GM23338 (cell line): ENCODE measurements around the gene TP53. TPM values are rescaled to one million over a fixed set of nuclear protein-coding genes. Genes with fewer than 3 reads are reported as not detected.
"Not testable (repeated sequence)": the region's sequence is repeated elsewhere in the genome, so short reads cannot be mapped to it uniquely, and the experiment has no call there.

Source experiments
- ATAC-seq: fragments of 200-7000 bp; cut with Tn5 transposase; 3 replicates; pipeline ENCODE4 v1.9.1; 2020
- DNase-seq: peaks from one replicate; pipeline ENCODE4 v3.0.0-alpha.2; 2015; ENCODE audit warnings: low spot score
- H2AFZ ChIP-seq: fragments of 200-600 bp; sonication (generic); 2 replicates; pipeline ENCODE4 v1.8.0; 2016; ENCODE audit warnings: antibody characterized with exemption, mild to moderate bottlenecking, moderate library complexity
- H3F3A ChIP-seq: fragments of 200-600 bp; sonication (generic); replicated peaks from 2 replicates; pipeline ENCODE4 v1.8.0; 2017; ENCODE audit warnings: antibody characterized with exemption, mixed run types, low read depth
- H3K27ac ChIP-seq: fragments of 200-600 bp; sonication (generic); 2 replicates; pipeline ENCODE4 v1.6.1; 2016; ENCODE audit warnings: low read depth
- H3K27me3 ChIP-seq: fragments of 200-600 bp; sonication (generic); 2 replicates; pipeline ENCODE4 v1.8.0; 2016; ENCODE audit warnings: mild to moderate bottlenecking, mixed run types, moderate library complexity; ENCODE audit not compliant: insufficient read depth
- H3K36me3 ChIP-seq: fragments of 200-600 bp; sonication (generic); 2 replicates; pipeline ENCODE4 v1.8.0; 2016; ENCODE audit warnings: mild to moderate bottlenecking; ENCODE audit not compliant: insufficient read depth
- H3K4me1 ChIP-seq: fragments of 200-600 bp; sonication (generic); 2 replicates; pipeline ENCODE4 v1.8.0; 2016; ENCODE audit warnings: mild to moderate bottlenecking, moderate library complexity; ENCODE audit not compliant: insufficient read depth
- H3K4me2 ChIP-seq: fragments of 200-600 bp; sonication (generic); 2 replicates; pipeline ENCODE4 v1.7.1; 2017; ENCODE audit warnings: mixed run types
- H3K4me3 ChIP-seq: fragments of 200-600 bp; sonication (generic); 2 replicates; pipeline ENCODE4 v1.6.1; 2016; ENCODE audit warnings: mixed run types
- H3K79me2 ChIP-seq: fragments of 200-600 bp; sonication (generic); replicated peaks from 2 replicates; pipeline ENCODE4 v1.8.0; 2017; ENCODE audit warnings: mild to moderate bottlenecking; ENCODE audit not compliant: insufficient read depth
- H3K9me2 ChIP-seq: fragments of 200-600 bp; sonication (generic); 2 replicates; pipeline ENCODE4 v1.8.0; 2017; ENCODE audit not compliant: insufficient read depth
- H4K20me1 ChIP-seq: fragments of 200-600 bp; sonication (generic); replicated peaks from 2 replicates; pipeline ENCODE4 v1.8.0; 2017; ENCODE audit warnings: mild to moderate bottlenecking; ENCODE audit not compliant: insufficient read depth
- H3K27ac Mint-ChIP-seq: 2 replicates; pipeline ENCODE4 v1.8.0; 2020; ENCODE audit warnings: inconsistent platforms, mild to moderate bottlenecking, moderate library complexity, mixed read lengths
- H3K27me3 Mint-ChIP-seq: 3 replicates; pipeline ENCODE4 v1.8.0; 2022; ENCODE audit warnings: low read depth, mild to moderate bottlenecking, moderate library complexity, mixed read lengths, inconsistent platforms; ENCODE audit not compliant: insufficient read depth, poor library complexity
- H3K36me3 Mint-ChIP-seq: 3 replicates; pipeline ENCODE4 v1.8.0; 2021; ENCODE audit warnings: low read depth, mild to moderate bottlenecking, inconsistent platforms, moderate library complexity, mixed read lengths
- H3K4me1 Mint-ChIP-seq: 3 replicates; pipeline ENCODE4 v1.8.0; 2020; ENCODE audit warnings: mild to moderate bottlenecking, inconsistent platforms, mixed read lengths
- H3K4me3 Mint-ChIP-seq: 3 replicates; pipeline ENCODE4 v1.8.0; 2021; ENCODE audit warnings: moderate library complexity, mild to moderate bottlenecking, inconsistent platforms, mixed read lengths
- H3K9me3 Mint-ChIP-seq: 3 replicates; pipeline ENCODE4 v1.8.0; 2020; ENCODE audit warnings: moderate library complexity, mild to moderate bottlenecking, inconsistent platforms, mixed read lengths
- CREB1 ChIP-seq: fragments of 250-450 bp; sonication (Bioruptor Pico); IDR thresholded peaks from 2 replicates; pipeline ENCODE4 v1.5.0; 2020; ENCODE audit warnings: low read depth, mild to moderate bottlenecking, moderate library complexity
- CTCF ChIP-seq, 2 experiments: fragments of 200-600 bp in 1 of 2; sonication (generic) in 1 of 2; conservative IDR thresholded peaks; 2 replicates each; pipeline versions ENCODE4 v1.5.1 to v1.6.1; 2016 to 2017; ENCODE audit warnings: antibody characterized with exemption in 2 of 2, low read depth in 2 of 2, mild to moderate bottlenecking in 2 of 2, moderate library complexity in 1 of 2
- EZH2phosphoT487 ChIP-seq: fragments of 200-600 bp; sonication (generic); IDR thresholded peaks from one replicate; pipeline ENCODE4 v1.8.1; 2018; ENCODE audit warnings: antibody characterized with exemption; ENCODE audit not compliant: unreplicated experiment
- JUNB ChIP-seq: IDR thresholded peaks from one replicate; pipeline ENCODE4 v1.6.1; 2016; ENCODE audit warnings: antibody characterized with exemption; ENCODE audit not compliant: unreplicated experiment
- POLR2AphosphoS5 ChIP-seq: IDR thresholded peaks from 2 replicates; pipeline ENCODE4 v1.6.1; 2016; ENCODE audit warnings: antibody characterized with exemption, low read depth
- STAT1 ChIP-seq: IDR thresholded peaks from one replicate; pipeline ENCODE4 v1.6.1; 2016; ENCODE audit warnings: antibody characterized with exemption; ENCODE audit not compliant: unreplicated experiment
- ZNF114 ChIP-seq: fragments of 250-450 bp; sonication (Bioruptor Pico); IDR thresholded peaks from 2 replicates; pipeline ENCODE4 v1.5.0; 2020; ENCODE audit warnings: mild to moderate bottlenecking, moderate library complexity
- ZNF462 ChIP-seq: fragments of 250-450 bp; sonication (Bioruptor Pico); IDR thresholded peaks from 2 replicates; pipeline ENCODE4 v1.5.0; 2020; ENCODE audit warnings: mild to moderate bottlenecking, moderate library complexity
- polyA plus RNA-seq: library from polyadenylated mRNA; unstranded; fragments of >200 nt; fragmentation: Nextera tagmentation; extraction: Ambion mirVana; gene quantifications from 2 replicates; pipeline ENCODE4 v1.2.1, GENCODE V29; 2016
- total RNA-seq: library from RNA; depleted of rRNA; stranded (reverse); fragments of >200 nt; shearing (Covaris generic); gene quantifications from 2 replicates; pipeline ENCODE4 v1.2.3, GENCODE V29; 2014
- TF ChIP-seq, protein P1 (sequence below): IDR thresholded peaks from 2 replicates; pipeline ENCODE4 v1.6.1; 2016; ENCODE audit warnings: antibody characterized with exemption

The TP53 gene
- total and polyA plus RNA-seq, 2 experiments from 2014 or later = 119 to 154 TPM

DNA sequence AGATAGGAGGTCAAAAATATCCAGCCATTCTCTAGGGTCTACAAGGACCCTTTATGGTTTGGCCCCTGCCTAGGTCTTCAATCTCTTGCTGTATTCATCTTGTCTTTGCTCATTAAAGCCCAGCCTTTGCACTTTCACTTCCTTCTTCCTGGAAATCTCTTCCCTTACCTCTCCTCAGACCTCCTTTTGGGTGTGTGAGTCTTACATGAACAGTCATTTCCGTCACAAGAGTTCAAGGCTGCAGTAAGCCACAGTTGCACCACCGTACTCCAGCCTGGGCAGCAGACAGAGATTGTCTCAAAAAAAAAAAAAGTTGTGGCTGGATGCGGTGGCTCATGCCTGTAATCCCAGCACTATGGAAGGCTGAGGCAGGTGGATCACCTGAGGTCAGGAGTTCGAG is 42.5 kb downstream of the TP53 start:
- H3K27ac ChIP-seq = no peak overlapping the region
- H2AFZ ChIP-seq = no peak overlapping the region
- DNase-seq (no peak), ATAC-seq (no peak)
- H3F3A ChIP-seq = 0 out of 2 replicates have a peak, but pooled peaks cover under 1% of the 10 kb centered on the region
- no peak overlapping the region; the same call in 2 of the 3 replicates for H3K4me3 Mint-ChIP-seq
- H3K4me1 Mint-ChIP-seq = peaks cover 1% of the 10 kb centered on the region
- peaks cover 1% of the 10 kb centered on the region; the same call in 1 of the 2 replicates for H3K4me1 ChIP-seq
- no peak overlapping the region for H3K4me2 ChIP-seq
- H3K4me3 ChIP-seq = no peak overlapping the region
- no peaks in the 10 kb centered on the region for H3K36me3 Mint-ChIP-seq
- H3K27me3 ChIP-seq = peaks cover 7% of the 10 kb centered on the region
- no peaks in the 10 kb centered on the region for H3K9me2 ChIP-seq
- H3K9me3 Mint-ChIP-seq = peaks cover 2% of the 10 kb centered on the region; the same call in 1 of the 3 replicates
- no peaks in the 10 kb centered on the region for H4K20me1 ChIP-seq
- H3K79me2 ChIP-seq = no peaks in the 10 kb centered on the region
- no peaks in the 10 kb centered on the region for H3K36me3 ChIP-seq
- H3K27me3 Mint-ChIP-seq = peaks cover 13% of the 10 kb centered on the region
- TF ChIP-seq CTCF (conservative IDR thresholded peaks at IDR 0.05; ENCODE audit: low read depth in 2 of 2) (no peak), STAT1 (no peak), POLR2AphosphoS5 (no peak), CREB1 (CRISPR knock-in tag) (no peak), EZH2phosphoT487 (no peak), ZNF114 (CRISPR knock-in tag) (no peak), JUNB (no peak), ZNF462 (CRISPR knock-in tag) (no peak)
- TF ChIP-seq, protein P1, sequence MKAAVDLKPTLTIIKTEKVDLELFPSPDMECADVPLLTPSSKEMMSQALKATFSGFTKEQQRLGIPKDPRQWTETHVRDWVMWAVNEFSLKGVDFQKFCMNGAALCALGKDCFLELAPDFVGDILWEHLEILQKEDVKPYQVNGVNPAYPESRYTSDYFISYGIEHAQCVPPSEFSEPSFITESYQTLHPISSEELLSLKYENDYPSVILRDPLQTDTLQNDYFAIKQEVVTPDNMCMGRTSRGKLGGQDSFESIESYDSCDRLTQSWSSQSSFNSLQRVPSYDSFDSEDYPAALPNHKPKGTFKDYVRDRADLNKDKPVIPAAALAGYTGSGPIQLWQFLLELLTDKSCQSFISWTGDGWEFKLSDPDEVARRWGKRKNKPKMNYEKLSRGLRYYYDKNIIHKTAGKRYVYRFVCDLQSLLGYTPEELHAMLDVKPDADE = no peak
- H3K27ac Mint-ChIP-seq = no peak overlapping the region

- H3K27me3 ChIP-seq, H3K27ac Mint-ChIP-seq, H3K27ac ChIP-seq, H3K79me2 ChIP-seq, H3K4me3 Mint-ChIP-seq, ATAC-seq, H2AFZ ChIP-seq, H3F3A ChIP-seq, H4K20me1 ChIP-seq, H3K4me2 ChIP-seq, H3K36me3 Mint-ChIP-seq, DNase-seq, H3K9me2 ChIP-seq, H3K27me3 Mint-ChIP-seq, H3K4me1 ChIP-seq, H3K36me3 ChIP-seq, H3K4me3 ChIP-seq, H3K9me3 Mint-ChIP-seq, H3K4me1 Mint-ChIP-seq: not testable (repeated sequence)
These were observed 45.7 kb downstream of the TP53 start for GRCh38 chr17:7641635-7642034.
